ENCODE measurements around the gene GRIK3.

GRIK3 gene

GRCh38 chr1:37010011-37010410 lies 24.3 kb downstream of the GRIK3 start:
- DNase-seq (ENCODE audit: low read depth, low spot score): no peak
- H3K4me3 ChIP-seq (ENCODE audit: low read depth, low read length): no peak overlapping the region
- in situ Hi-C loops (cut with HindIII; ENCODE audit: low sequenced_read_pairs): no loop called here
- TF ChIP-seq, protein P1, sequence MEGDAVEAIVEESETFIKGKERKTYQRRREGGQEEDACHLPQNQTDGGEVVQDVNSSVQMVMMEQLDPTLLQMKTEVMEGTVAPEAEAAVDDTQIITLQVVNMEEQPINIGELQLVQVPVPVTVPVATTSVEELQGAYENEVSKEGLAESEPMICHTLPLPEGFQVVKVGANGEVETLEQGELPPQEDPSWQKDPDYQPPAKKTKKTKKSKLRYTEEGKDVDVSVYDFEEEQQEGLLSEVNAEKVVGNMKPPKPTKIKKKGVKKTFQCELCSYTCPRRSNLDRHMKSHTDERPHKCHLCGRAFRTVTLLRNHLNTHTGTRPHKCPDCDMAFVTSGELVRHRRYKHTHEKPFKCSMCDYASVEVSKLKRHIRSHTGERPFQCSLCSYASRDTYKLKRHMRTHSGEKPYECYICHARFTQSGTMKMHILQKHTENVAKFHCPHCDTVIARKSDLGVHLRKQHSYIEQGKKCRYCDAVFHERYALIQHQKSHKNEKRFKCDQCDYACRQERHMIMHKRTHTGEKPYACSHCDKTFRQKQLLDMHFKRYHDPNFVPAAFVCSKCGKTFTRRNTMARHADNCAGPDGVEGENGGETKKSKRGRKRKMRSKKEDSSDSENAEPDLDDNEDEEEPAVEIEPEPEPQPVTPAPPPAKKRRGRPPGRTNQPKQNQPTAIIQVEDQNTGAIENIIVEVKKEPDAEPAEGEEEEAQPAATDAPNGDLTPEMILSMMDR (IDR thresholded peaks at IDR 0.05; ENCODE audit: low read depth, low read length): no peak

- TF ChIP-seq, protein P1 (IDR thresholded peaks at IDR 0.05; ENCODE audit: low read depth, low read length): no peak
- in situ Hi-C loops (cut with HindIII; ENCODE audit: low sequenced_read_pairs): no loop called here
- H3K4me3 ChIP-seq (ENCODE audit: low read depth, low read length): no peak overlapping the region
Measured at GRCh38 chr1:37009521-37009920, 24.8 kb downstream of the GRIK3 start.

DNA sequence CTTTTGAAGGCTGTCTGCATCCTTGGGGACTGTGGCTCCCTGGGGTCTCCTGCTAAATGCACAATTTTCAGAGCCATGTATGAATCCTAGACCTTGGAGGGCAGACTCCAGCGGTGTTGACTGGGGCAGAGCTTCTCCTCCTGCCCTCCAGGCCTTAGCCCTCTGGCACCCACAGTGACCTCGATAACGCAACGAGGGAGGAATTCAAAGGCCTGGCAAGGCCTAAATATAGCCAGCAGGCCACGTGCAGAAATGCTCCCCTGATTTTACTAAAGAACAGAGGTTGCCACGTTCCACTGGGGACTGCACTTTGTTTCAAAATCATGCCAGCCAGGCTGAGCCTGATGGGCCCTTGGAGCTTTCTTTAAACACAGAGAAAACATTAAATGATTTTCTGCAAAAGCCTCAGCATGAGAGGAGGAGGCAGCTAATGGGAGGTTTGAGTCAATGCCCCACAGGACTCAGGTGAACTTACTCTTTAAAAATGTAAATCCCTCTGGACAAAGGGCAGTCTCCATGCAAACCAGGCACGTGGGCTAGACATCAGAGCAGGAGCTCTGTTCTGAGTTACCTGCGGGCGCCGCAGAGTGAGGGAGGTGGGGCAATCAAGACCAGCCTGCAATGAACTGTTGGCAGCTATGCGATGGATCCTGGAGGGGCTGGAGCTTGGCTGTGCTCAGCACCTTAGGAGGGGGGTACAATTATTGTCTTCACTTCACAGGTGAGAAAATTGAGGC lies 28.0 kb downstream of the GRIK3 start:
- TF ChIP-seq, protein P1 (IDR thresholded peaks at IDR 0.05; ENCODE audit: low read depth, low read length): no peak
- in situ Hi-C loops (cut with HindIII; ENCODE audit: low sequenced_read_pairs): no loop called here
- no peak overlapping the region for H3K4me3 ChIP-seq (ENCODE audit: low read depth, low read length)
- DNase-seq (ENCODE audit: low read depth, low spot score): no peak

More at GRCh38 chr1:37009521-37009920, 24.8 kb downstream of the GRIK3 start:
- DNase-seq (ENCODE audit: low read depth, low spot score): no peak

- TF ChIP-seq, protein P1 (IDR thresholded peaks at IDR 0.05; ENCODE audit: low read depth, low read length): no peak
- DNase-seq (ENCODE audit: low read depth, low spot score): no peak
- no peak overlapping the region for H3K4me3 ChIP-seq (ENCODE audit: low read depth, low read length)
- in situ Hi-C loops (cut with HindIII; ENCODE audit: low sequenced_read_pairs): no loop called here
Measured at GRCh38 chr1:37002898-37003297, 31.4 kb downstream of the GRIK3 start.

DNA sequence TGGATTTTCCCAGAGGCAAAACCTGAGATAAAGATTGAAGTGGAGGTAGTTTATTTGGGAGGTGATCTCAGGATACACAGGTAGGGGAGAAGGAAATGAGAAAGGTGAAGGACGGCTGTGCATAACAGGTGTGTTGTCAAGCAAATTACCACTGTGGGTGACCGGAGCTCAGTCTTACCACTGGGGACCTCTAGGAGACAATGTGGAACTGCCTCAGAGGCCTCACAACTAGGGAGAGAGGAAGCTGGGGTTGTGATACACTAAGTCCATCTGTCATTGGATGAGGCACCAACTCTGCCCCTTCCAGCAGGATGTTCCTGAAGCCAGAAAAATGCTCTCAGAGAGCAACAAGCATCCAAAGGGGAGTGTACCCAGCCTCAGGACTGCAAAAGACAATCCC lies 32.6 kb downstream of the GRIK3 start:
- in situ Hi-C loops (cut with HindIII; ENCODE audit: low sequenced_read_pairs): no loop called here
- H3K4me3 ChIP-seq (ENCODE audit: low read depth, low read length): no peak overlapping the region
- TF ChIP-seq, protein P1 (IDR thresholded peaks at IDR 0.05; ENCODE audit: low read depth, low read length): no peak
- DNase-seq (ENCODE audit: low read depth, low spot score): no peak

DNA sequence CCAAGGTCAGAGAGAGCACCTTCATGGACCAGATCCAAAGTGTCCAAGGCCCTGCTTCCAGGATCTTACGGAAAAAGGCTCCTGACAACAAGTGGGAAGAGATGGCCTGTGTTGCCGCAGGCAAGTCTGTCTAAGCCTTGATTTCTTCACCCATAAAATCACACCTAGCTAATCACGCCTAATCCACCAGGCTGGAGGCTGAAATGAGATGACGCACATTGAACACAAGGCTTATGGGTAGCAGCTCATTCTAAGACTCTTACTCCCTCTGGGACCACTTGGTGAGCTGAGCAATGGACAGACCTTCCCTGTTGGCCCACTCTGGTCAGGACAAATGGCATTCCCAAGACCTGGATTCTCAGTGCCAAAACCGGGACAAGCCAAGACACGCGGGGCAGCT lies 38.2 kb downstream of the GRIK3 start:
- no peak for DNase-seq (ENCODE audit: low read depth, low spot score)
- in situ Hi-C loops (cut with HindIII; ENCODE audit: low sequenced_read_pairs): no loop called here
- TF ChIP-seq, protein P1 (IDR thresholded peaks at IDR 0.05; ENCODE audit: low read depth, low read length): no peak
- H3K4me3 ChIP-seq (ENCODE audit: low read depth, low read length): no peak overlapping the region
